GM12878 (cell line): ENCODE data around the gene SERPINA6.

Experiments
- EZH2 ChIP-seq: IDR thresholded peaks from 2 replicates; pipeline ENCODE4 v1.6.1; 2012; ENCODE audit warnings: low read depth, mild to moderate bottlenecking, control low read depth, inconsistent platforms, low read length, borderline replicate concordance; ENCODE audit not compliant: control insufficient read depth
- FOXM1 ChIP-seq: IDR thresholded peaks from 2 replicates; pipeline ENCODE4 v1.6.1; 2012; ENCODE audit warnings: low read depth, mild to moderate bottlenecking, inconsistent platforms, low read length, moderate library complexity
- NFYA ChIP-seq: IDR thresholded peaks from 2 replicates; pipeline ENCODE4 v1.6.1; 2011; ENCODE audit warnings: low read depth, mild to moderate bottlenecking, low read length, improper control_type of control experiment, borderline replicate concordance
- POLR2AphosphoS5 ChIP-seq: IDR thresholded peaks from 2 replicates; pipeline ENCODE4 v1.6.1; 2011; ENCODE audit warnings: mild to moderate bottlenecking, low read length, inconsistent platforms
- REST ChIP-seq: IDR thresholded peaks from 2 replicates; pipeline ENCODE4 v1.6.1; 2012; ENCODE audit warnings: mild to moderate bottlenecking, low read depth, low read length
- SRF ChIP-seq, 2 experiments: IDR thresholded peaks; 2 replicates each; pipeline ENCODE4 v1.6.1; 2011; ENCODE audit warnings: low read depth in 2 of 2, low read length in 2 of 2, mild to moderate bottlenecking in 1 of 2, moderate library complexity in 1 of 2
- SUZ12 ChIP-seq: fragments of 200-600 bp; sonication (generic); IDR thresholded peaks from one replicate; pipeline ENCODE4 v1.6.1; 2018; ENCODE audit warnings: antibody characterized with exemption, mild to moderate bottlenecking; ENCODE audit not compliant: unreplicated experiment
- ZSCAN29 ChIP-seq: fragments of 450-650 bp; IDR thresholded peaks from 2 replicates; pipeline ENCODE4 v1.6.1; 2017; ENCODE audit warnings: mild to moderate bottlenecking, moderate library complexity
- ZZZ3 ChIP-seq: IDR thresholded peaks from 2 replicates; pipeline ENCODE4 v1.6.1; 2011; ENCODE audit warnings: low read depth; ENCODE audit not compliant: control insufficient read depth, insufficient read length
- TF ChIP-seq, protein P1 (sequence below), 3 experiments: IDR thresholded peaks in 2 of 3; conservative IDR thresholded peaks in 1 of 3; 2 replicates each; pipeline ENCODE4 v1.5.1; 2011; ENCODE audit warnings: low read depth in 3 of 3, low read length in 3 of 3, mild to moderate bottlenecking in 3 of 3, control low read depth in 2 of 3, moderate library complexity in 2 of 3, inconsistent platforms in 1 of 3, mixed read lengths in 1 of 3; ENCODE audit not compliant: control insufficient read depth in 2 of 3, insufficient read depth in 1 of 3; ENCODE audit errors: extremely low read depth in 1 of 3

GRCh38 chr14:94291159-94291905 lies 31.8 kb downstream of the SERPINA6 start:
- TF ChIP-seq NFYA = no peak
- TF ChIP-seq, protein P1, sequence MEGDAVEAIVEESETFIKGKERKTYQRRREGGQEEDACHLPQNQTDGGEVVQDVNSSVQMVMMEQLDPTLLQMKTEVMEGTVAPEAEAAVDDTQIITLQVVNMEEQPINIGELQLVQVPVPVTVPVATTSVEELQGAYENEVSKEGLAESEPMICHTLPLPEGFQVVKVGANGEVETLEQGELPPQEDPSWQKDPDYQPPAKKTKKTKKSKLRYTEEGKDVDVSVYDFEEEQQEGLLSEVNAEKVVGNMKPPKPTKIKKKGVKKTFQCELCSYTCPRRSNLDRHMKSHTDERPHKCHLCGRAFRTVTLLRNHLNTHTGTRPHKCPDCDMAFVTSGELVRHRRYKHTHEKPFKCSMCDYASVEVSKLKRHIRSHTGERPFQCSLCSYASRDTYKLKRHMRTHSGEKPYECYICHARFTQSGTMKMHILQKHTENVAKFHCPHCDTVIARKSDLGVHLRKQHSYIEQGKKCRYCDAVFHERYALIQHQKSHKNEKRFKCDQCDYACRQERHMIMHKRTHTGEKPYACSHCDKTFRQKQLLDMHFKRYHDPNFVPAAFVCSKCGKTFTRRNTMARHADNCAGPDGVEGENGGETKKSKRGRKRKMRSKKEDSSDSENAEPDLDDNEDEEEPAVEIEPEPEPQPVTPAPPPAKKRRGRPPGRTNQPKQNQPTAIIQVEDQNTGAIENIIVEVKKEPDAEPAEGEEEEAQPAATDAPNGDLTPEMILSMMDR (IDR thresholded peaks at IDR 0.05 in 2 of 3, conservative IDR thresholded peaks at IDR 0.05 in 1 of 3; ENCODE audit: control insufficient read depth in 2 of 3, extremely low read depth in 1 of 3, insufficient read depth in 1 of 3, low read depth in 3 of 3, low read length in 3 of 3) = no peak
- TF ChIP-seq POLR2AphosphoS5 = no peak
- TF ChIP-seq FOXM1 = no peak
- no peak for TF ChIP-seq SUZ12
- TF ChIP-seq REST = no peak
- no peak for TF ChIP-seq ZZZ3
- TF ChIP-seq ZSCAN29 = no peak
- TF ChIP-seq SRF (IDR thresholded peaks at IDR 0.05; ENCODE audit: low read depth in 2 of 2, low read length in 2 of 2) = no peak
- TF ChIP-seq EZH2 = no peak
